HG03135 (cell line): ENCODE measurements around the gene GPC1.

Experiments
- ATAC-seq: cut with Tn5 transposase; IDR thresholded peaks from one replicate; pipeline ENCODE4 v1.9.1; 2021; ENCODE audit warnings: mild to moderate bottlenecking, moderate library complexity; ENCODE audit not compliant: unreplicated experiment

GPC1 gene

DNA sequence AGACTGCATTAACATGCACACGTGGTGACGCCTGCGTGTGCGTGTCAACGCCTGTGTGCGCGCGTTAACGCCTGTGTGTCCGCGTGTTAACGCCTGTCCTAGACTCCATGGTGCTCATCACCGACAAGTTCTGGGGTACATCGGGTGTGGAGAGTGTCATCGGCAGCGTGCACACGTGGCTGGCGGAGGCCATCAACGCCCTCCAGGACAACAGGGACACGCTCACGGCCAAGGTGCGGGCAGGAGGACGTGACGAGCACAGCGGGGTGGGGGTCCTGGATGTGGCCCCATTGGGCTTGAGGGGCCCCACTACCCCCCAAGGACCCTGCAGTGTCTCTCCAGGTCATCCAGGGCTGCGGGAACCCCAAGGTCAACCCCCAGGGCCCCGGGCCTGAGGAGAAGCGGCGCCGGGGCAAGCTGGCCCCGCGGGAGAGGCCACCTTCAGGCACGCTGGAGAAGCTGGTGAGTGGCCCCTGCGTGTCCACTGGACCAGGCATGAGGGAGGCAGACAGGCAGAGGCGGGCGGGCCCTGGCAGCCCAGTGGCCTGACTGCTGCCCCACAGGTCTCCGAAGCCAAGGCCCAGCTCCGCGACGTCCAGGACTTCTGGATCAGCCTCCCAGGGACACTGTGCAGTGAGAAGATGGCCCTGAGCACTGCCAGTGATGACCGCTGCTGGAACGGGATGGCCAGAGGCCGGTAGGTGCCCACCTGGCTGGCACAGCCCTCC lies 29.2 kb downstream of the GPC1 start:
- no peak for ATAC-seq

- ATAC-seq: no peak
Observed at GRCh38 chr2:240465268-240465764, 29.9 kb downstream of the GPC1 start.

DNA sequence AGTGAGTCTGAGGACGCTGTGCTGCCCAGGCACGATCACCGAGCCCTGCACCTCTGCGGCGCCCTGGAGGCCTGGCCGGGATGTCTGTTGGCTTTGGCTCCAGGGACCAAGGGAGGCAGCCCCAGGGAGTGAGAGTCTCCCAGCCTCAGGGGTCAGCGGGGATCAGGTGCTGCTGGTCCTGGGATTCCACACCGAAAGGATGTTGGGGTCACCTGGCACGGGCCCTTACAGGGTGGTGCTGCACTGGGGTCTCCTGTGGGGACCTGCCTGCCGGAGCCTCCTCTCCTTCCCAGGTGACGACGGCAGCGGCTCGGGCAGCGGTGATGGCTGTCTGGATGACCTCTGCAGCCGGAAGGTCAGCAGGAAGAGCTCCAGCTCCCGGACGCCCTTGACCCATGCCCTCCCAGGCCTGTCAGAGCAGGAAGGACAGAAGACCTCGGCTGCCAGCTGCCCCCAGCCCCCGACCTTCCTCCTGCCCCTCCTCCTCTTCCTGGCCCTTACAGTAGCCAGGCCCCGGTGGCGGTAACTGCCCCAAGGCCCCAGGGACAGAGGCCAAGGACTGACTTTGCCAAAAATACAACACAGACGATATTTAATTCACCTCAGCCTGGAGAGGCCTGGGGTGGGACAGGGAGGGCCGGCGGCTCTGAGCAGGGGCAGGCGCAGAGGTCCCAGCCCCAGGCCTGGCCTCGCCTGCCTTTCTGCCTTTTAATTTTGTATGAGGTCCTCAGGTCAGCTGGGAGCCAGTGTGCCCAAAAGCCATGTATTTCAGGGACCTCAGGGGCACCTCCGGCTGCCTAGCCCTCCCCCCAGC lies 30.5 kb downstream of the GPC1 start:
- ATAC-seq: no peak

- no peak for ATAC-seq
Observed at GRCh38 chr2:240466579-240467148, 31.2 kb downstream of the GPC1 start.

DNA sequence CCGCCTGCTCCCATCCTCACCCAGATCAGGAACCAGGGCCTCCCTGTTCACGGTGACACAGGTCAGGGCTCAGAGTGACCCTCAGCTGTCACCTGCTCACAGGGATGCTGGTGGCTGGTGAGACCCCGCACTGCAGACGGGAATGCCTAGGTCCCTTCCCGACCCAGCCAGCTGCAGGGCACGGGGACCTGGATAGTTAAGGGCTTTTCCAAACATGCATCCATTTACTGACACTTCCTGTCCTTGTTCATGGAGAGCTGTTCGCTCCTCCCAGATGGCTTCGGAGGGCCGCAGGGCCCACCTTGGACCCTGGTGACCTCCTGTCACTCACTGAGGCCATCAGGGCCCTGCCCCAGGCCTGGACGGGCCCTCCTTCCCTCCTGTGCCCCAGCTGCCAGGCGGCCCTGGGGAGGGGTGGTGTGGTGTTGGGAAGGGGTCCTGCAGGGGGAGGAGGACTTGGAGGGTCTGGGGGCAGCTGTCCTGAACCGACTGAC lies 31.7 kb downstream of the GPC1 start:
- no peak for ATAC-seq

DNA sequence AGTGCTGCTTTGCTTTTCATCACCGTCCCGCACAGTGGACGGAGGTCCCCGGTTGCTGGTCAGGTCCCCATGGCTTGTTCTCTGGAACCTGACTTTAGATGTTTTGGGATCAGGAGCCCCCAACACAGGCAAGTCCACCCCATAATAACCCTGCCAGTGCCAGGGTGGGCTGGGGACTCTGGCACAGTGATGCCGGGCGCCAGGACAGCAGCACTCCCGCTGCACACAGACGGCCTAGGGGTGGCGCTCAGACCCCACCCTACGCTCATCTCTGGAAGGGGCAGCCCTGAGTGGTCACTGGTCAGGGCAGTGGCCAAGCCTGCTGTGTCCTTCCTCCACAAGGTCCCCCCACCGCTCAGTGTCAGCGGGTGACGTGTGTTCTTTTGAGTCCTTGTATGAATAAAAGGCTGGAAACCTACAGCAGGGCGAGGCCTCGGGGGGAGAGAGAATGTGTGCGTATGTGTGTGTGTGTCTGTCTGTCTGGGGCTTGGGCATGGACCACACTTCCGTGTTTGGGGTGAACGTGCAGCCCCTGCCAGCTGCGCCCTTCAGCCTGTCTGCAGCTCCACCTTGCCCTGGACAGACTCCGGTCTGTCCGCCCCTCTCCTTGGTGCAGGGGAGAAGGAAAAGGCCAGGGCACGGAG lies 32.3 kb downstream of the GPC1 start:
- ATAC-seq: no peak

- no peak for ATAC-seq
Observed at GRCh38 chr2:240468303-240469238, 33.1 kb downstream of the GPC1 start.

DNA sequence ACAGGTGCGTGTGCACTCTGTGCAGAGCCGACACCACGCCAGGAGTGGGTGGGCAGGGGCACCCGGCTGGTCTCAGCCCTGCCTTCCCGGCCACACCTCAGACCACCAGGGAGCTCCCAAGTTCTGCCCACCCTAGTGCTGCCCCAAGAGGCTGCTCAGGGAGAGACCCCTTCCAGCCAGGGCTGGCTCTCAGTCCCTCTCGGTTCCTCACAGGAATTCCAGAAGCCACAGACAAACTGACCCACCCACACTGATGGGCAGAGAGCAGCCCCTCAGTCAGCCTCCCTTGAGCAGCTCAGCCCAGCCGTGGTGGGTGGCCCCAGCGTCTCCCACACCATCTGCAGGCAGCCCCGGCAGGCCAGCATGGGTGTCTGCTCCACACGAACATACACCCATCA lies 33.8 kb downstream of the GPC1 start:
- no peak for ATAC-seq

DNA sequence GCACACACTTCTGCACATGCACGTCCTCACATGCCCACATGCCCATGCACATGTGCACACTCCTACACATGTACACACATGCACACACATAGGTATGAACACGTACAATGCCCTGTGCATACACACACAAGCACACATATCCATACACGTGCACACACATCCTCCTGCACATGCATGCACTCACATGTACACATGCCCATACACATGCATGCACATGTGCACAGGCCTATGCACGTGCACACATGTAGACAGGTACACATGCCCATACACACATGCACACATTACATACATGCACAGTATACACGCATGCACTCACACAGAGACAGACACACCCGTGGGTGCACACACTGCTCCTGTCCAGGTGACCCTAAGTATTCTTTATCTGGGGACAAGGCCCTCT lies 34.3 kb downstream of the GPC1 start:
- no peak for ATAC-seq

- no peak for ATAC-seq
Observed at GRCh38 chr2:240472078-240472790, 36.8 kb downstream of the GPC1 start.

DNA sequence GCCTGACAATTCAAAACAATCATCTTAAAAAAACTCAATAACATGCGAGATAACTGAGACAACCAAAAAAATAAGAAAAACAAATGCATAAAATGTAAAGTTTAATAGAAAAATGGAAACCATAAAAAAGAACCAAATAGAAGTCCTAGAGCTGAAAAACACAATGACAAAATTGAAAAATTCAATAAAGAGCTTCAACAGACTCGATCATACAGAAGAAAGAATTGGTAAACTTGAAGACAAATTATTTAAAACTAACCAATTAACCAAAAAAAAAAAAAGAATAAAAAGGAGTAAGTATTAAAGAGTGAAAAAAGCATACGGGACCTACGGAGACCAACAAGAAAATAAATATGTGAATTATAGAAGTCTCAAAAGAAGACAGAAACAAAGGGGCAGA lies 37.7 kb downstream of the GPC1 start:
- ATAC-seq: no peak

- ATAC-seq: no peak
Observed at GRCh38 chr2:240477916-240478315, 42.5 kb downstream of the GPC1 start.

DNA sequence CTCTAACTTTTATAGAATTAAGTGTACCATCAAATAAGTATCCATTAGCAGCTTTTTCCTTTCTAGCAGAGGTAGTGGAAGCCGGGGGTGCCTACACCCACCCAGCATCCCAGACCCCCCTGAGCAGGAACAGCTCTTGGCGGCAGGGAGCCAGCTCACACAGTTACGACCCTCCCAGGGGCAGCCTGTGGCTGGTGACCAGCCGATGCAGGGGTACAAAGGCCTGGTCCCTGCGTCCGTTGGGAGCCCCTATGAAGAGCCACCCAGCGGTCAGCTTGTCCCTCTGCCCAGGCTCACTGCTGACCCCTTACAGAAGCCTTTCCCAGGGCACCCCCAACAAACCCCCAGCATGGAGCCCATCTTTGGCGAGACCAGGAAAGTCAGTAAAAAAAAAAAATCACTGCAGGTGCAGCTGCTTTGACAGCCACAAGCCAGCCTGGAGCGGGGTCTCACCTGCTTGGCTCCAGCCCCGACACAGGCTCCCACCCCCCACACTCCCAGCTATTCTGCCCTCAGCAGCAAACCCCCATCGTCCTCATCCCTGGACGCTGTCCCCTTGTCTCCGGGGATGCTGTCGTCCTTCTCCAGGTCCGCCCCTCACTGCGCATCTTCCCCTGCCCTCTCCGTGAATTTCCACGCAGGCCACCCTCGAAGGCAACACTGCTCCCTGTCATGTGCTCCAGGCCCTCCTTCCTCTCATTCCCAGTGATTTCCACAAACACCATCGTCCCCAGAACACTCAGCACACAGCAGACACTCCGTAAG lies 43.1 kb downstream of the GPC1 start:
- ATAC-seq: no peak

DNA sequence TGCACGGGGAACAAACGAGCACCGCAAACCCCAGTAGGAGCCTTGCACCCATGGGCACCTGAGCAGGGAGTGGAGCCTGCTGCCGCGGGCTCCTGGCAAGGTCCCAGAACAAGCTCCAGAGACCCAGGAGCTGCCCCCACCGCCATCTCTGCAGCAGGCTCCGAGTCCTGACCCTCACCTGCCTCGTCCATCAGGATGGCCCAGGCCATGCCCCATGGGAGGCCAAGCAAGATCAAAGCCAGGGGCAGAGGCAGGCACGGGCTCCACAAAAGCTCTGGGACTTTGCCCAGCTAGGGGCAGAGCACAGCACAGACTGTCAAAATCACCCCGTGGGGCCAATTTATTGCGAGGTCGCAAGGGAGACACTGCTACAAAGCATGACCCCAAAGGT lies 43.6 kb downstream of the GPC1 start:
- ATAC-seq: no peak

- no peak for ATAC-seq
Observed at GRCh38 chr2:240480834-240481623, 45.6 kb downstream of the GPC1 start.

DNA sequence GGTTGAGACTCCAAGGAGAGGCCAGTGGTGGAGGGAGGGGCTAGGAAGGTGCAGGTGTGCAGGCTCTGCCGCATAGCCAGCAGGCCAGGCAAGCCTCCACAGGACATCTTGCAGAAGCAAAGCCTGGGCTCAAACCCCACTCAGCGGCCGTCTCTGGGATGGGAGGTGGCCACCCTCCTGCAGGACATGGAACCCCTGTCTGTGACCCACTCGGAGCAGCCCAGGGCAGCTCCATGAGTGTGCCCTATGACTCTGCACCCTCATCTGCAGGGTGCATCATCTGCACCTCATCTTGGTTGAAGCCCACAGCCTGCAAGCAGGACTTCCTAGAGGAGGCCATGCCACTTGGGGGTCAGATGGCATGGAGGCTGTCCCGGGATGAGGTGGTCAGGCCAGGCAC lies 46.3 kb downstream of the GPC1 start:
- ATAC-seq: no peak

DNA sequence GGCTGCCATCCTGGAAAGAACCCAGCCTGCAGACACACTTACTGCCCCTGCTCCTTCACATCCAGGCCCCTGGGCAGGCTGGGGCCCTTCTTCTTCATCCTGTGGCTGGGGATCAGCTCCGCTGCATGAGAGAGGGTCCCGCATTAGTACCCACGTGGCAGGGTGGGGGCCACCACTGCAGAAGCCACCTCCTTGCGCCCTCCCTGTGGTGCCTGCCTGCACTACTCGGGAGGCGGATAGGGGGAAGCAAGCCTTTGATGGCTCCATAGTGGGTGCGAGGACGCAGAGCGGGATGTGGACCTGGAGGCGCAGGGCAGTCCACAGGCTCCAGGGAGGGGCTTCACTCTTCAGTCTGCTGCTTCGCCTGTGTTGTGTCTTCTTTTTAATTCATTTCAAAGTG lies 46.7 kb downstream of the GPC1 start:
- no peak for ATAC-seq

DNA sequence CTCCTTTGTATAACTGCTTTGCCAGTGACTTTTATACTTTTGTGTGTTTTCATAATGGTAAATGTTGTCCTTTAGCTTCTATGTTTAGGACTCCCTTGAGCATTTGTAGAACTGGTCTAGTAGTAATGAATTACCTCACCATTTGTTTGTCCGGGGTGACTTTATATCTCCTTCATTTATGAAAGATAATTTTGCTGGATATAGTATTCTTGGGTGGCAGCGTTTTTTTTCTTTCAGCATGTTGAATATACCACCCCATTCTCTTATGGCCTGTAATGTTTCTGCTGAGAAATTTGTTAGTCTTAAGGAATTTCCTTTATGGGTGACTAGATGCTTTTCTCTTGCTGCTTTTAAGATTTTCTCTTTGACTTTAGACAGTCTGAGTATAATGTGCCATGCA lies 56.0 kb downstream of the GPC1 start:
- ATAC-seq: no peak
